ENCODE data around the gene TMEM120B.

DNA sequence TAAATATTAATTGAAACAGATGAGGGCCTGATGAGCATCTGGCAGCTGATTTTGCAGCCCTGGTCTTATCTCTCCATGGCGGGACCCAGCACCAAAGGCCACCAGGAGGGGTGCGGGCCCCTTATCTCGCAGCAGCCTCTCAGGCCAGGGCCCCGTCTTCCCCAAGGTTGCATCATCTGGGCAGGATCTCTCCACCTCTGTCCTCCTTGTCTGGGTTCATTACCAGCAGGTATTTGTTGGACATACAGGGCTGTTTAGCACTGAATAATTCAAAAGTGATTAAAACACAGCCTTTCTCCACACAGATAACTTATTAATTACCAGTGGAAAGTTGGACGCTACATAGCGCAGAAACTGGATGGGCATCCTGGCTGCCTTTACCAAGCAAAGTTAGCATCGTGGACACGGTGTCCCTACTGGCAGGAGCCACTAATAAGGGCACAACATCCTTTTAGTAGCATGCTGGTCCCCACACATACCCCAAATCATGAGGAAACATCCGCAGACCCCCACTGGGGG is 25.8 kb downstream of the TMEM120B start:
- TF ChIP-seq, protein P1, sequence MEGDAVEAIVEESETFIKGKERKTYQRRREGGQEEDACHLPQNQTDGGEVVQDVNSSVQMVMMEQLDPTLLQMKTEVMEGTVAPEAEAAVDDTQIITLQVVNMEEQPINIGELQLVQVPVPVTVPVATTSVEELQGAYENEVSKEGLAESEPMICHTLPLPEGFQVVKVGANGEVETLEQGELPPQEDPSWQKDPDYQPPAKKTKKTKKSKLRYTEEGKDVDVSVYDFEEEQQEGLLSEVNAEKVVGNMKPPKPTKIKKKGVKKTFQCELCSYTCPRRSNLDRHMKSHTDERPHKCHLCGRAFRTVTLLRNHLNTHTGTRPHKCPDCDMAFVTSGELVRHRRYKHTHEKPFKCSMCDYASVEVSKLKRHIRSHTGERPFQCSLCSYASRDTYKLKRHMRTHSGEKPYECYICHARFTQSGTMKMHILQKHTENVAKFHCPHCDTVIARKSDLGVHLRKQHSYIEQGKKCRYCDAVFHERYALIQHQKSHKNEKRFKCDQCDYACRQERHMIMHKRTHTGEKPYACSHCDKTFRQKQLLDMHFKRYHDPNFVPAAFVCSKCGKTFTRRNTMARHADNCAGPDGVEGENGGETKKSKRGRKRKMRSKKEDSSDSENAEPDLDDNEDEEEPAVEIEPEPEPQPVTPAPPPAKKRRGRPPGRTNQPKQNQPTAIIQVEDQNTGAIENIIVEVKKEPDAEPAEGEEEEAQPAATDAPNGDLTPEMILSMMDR (conservative IDR thresholded peaks at IDR 0.05; ENCODE audit: low read length): no peak
- TF ChIP-seq EZH2phosphoT487 (IDR thresholded peaks at IDR 0.05; ENCODE audit: borderline replicate concordance, low read depth, low read length): no peak

All from OCI-LY7 (cell line).